GM19438 (cell line): ENCODE measurements around the gene MARK4.
"Not testable (repeated sequence)": the region's sequence is repeated elsewhere in the genome, so short reads cannot be mapped to it uniquely, and the experiment has no call there.

Source experiments
- ATAC-seq: cut with Tn5 transposase; IDR thresholded peaks from one replicate; pipeline ENCODE4 v1.9.1; 2021; ENCODE audit warnings: low read depth; ENCODE audit not compliant: unreplicated experiment

MARK4 gene

GRCh38 chr19:45269939-45270338, 18.9 kb downstream of the MARK4 start:
- not testable (repeated sequence) for ATAC-seq

GRCh38 chr19:45271098-45271734, 20.1 kb downstream of the MARK4 start:
- ATAC-seq: no peak

DNA sequence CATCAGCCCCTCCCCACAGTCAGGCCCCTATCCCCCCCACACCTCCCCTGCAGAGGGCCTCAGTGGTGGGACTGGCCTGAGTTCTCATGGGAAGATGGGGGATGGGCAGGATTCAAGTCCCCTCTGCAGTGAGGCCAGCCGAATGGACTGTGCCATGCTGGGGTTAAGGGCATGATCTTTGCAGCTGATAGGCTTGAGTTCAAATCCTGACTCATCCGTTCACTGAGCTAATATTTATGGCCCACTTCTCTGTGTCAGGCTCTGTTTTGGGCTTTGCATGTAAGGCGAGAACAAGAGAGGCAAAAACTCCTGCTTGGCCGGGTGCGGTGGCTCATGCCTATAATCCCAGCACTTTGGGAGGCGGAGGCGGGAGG, 20.7 kb downstream of the MARK4 start:
- no peak for ATAC-seq

- no peak for ATAC-seq
Measured at GRCh38 chr19:45273521-45273855, 22.4 kb downstream of the MARK4 start.

DNA sequence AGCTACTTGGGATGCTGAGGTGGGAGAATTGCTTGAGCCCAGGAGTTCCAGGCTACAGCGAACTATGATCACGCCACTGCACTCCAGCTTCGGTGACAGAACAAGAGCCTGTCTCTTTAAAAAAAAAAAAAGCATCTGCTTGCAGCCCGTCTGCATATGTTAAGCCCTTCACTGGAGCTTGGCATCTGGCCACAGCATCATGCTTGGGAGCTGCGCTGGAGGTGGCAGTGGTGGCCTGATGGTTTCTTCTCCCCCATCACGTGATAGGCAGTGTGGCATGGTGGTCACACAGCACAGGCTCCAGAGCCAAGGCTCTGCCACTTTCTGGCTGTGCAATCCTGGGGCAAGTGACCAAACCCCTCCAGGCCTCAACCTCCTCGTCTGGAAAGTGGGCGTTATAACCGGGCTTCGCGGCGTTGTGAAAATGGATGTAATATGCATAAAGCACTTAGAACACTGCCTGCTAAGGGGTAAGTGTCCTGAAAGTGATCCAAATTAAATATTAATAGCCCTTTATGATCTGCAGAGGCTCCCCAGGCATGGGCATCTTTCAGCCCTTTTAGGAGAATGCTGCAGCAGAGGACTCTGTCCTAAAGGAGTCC, 24.4 kb downstream of the MARK4 start:
- ATAC-seq: no peak

- ATAC-seq: no peak
Measured at GRCh38 chr19:45276284-45276687, 25.2 kb downstream of the MARK4 start.

GRCh38 chr19:45278087-45278486, 27.0 kb downstream of the MARK4 start:
- no peak for ATAC-seq

DNA sequence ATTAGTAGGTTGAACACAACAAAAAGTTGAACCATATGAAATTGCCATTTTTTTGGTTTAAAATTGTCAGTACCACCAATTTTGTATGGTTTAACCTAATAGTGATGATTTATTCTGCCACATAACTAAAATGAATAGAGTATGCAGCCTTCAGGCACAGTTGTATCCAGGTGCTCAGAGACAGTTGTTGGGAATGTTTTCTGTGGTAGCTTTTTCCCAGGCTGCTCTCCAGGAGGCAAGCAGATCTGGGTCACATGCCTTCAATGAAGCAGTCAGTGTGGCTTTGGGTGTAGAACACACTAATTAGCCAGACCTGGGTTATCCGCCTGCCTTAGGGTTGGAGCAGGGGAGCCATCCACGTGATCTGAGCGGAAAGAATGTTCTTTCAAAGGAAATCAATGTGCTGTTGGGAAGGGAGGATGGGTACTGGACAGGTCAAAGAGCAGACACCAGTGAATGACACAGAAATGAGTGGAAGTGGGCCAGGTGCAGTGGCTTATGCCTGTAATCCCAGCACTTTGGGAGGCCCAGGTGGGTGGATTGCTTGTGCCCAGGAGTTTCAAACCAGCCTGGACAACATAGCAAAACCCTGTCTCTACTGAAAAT, 28.6 kb downstream of the MARK4 start:
- no peak for ATAC-seq

GRCh38 chr19:45280471-45280961, 29.4 kb downstream of the MARK4 start:
- ATAC-seq: no peak

DNA sequence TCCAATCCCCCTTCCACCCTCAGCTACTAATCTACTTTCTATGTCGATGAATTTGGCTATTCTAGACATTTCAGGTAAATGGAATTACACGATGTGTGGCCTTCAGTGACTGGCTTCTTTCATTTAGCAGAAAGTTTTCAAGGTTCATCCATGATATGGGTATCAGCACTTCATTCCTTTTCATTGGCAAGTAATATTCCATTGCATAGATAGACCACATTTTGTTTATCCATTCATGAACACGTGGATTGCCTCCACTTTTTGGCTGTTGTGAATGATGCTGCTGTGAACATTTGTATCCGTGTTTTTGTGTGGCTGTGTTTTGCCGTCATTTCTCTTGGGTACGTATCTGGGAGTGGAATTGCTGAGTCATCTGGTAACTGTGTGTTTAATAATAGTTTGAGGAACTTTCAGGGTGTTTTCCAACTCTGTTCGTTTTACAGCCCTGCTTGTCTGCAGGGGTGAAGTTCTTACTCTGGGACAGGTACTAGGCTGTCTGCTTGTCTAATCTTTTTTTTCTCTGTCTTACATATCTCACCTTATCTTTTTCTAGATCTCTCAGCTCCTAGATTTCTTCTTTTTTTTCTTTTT, 32.5 kb downstream of the MARK4 start:
- ATAC-seq: no peak

GRCh38 chr19:45290381-45290931, 39.4 kb downstream of the MARK4 start:
- no peak for ATAC-seq

DNA sequence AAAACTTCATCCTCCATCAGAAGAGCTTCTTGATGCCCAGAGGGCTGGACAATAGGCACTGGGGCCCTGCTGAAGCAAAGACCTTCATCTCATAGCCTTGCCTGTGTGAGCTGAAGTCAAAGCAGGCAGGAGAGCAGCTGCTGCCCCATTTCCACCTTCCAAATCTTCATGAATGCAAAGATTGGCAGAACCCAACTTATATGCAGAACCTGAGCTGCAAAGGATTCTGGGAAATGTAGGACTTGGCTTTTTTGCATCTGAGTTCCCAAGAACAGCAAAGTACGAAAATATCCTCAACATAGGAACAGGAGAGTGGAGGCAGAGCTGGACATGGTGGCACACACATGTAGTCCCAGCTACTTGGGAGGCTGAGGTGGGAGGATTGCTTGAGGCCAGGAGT, 40.8 kb downstream of the MARK4 start:
- no peak for ATAC-seq

DNA sequence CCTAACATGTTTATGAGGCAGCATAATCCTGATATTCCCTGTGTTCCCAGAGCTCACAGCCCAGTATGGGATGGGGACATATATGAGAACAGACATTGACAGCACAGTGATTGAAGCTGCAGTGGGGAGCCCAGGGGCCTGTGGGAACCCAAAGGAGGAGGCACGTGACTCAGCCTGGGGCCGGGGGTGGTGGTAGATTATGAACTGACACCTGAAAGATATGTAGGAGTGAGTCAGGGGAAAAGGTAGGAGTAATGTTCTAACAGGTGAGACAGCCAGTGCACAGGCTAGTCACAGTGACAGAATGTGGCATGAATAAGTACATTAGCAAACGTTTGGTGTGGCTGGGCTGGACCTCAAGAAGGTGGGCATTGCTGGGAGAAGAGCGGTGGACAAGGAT, 42.6 kb downstream of the MARK4 start:
- no peak for ATAC-seq

DNA sequence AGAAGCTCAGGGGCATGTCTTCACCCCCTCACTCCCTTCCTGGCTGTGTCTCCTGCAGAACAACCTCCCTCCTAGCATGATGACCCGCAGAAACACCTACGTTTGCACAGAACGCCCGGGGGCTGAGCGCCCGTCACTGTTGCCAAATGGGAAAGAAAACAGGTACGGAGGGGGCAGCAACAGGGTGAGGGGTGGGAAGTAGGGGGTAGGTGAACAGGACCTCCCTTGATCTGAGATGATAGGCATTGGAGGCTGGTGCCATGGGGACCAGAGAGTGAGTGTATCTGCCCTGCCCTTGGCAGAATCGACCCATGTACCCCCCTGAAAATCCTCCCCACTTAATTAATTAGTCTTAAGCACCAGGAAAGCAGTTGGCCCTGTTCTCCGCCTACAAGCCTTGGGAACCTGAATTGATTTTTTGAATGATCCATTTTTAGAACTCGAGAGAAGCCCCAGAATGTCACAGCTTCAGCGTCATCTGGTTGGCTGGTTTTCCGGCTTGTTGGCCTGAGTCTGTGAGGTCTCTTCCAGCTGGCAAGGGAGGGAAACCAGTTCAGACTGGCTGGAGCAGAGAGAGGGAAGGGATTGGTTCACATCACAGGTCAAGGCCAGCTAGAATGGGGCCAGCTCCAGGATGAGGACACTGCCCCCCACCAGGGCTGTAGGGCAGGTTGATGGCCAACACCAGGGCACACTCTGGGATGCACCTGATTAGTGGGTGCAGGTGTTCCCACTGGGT, 43.4 kb downstream of the MARK4 start:
- no peak for ATAC-seq

DNA sequence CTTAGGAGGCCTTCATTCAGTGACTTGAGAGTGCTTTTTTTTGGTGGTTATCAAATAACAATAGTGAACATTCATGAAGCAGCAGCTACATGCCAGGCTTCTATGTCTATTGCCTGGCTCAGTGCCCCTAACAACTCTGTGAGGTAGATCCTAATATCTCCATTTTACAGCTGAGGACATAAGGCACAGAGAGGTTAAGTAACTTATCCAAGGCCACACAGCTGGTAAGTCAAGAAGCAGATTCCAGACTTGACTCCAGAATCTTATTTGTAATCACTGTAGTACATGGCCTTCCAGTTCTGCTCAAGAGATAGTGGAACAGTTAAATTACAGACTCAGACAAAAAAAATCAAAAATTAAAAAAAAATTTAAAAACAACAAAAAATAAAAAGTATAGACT, 44.8 kb downstream of the MARK4 start:
- no peak for ATAC-seq

GRCh38 chr19:45296355-45296754, 45.3 kb downstream of the MARK4 start:
- no peak for ATAC-seq

GRCh38 chr19:45297674-45298073, 46.6 kb downstream of the MARK4 start:
- no peak for ATAC-seq

DNA sequence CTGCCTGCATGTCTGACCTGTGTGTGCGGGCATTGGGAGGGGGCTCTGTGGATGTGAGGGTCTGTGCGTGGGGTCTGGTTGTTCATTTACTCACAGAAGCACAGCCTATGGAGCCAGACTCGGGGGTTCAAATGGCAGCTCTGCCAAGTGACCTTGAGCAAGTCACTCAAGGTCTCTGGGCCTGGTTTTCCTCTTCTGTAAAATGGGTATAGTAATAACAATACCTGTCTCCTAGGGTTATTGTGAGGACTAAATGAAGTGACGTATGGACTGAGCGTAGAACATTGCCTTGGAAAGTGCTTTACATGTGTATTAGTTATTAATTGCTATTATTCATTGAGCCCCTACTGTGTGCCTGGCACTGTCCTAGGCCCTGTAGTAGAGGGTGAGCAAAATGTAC, 47.2 kb downstream of the MARK4 start:
- ATAC-seq: no peak

GRCh38 chr19:45299719-45300118, 48.6 kb downstream of the MARK4 start:
- ATAC-seq: no peak

GRCh38 chr19:45302416-45302815, 51.3 kb downstream of the MARK4 start:
- ATAC-seq: no peak
